K562 treated with DMSO at 1 percent for 4 hours (cell line): ENCODE data around the gene CLDN3. TPM values are rescaled to one million over a fixed set of nuclear protein-coding genes. Genes with fewer than 3 reads are reported as not detected.

Experiments used
- total RNA-seq: library from RNA; unstranded; fragments of 300-600 nt; gene quantifications from 2 replicates; pipeline ENCODE4 v1.2.3, GENCODE V29; 2022; ENCODE audit not compliant: insufficient read depth

CLDN3 gene, protein sequence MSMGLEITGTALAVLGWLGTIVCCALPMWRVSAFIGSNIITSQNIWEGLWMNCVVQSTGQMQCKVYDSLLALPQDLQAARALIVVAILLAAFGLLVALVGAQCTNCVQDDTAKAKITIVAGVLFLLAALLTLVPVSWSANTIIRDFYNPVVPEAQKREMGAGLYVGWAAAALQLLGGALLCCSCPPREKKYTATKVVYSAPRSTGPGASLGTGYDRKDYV
- total RNA-seq = not detected in 2 replicates

DNA sequence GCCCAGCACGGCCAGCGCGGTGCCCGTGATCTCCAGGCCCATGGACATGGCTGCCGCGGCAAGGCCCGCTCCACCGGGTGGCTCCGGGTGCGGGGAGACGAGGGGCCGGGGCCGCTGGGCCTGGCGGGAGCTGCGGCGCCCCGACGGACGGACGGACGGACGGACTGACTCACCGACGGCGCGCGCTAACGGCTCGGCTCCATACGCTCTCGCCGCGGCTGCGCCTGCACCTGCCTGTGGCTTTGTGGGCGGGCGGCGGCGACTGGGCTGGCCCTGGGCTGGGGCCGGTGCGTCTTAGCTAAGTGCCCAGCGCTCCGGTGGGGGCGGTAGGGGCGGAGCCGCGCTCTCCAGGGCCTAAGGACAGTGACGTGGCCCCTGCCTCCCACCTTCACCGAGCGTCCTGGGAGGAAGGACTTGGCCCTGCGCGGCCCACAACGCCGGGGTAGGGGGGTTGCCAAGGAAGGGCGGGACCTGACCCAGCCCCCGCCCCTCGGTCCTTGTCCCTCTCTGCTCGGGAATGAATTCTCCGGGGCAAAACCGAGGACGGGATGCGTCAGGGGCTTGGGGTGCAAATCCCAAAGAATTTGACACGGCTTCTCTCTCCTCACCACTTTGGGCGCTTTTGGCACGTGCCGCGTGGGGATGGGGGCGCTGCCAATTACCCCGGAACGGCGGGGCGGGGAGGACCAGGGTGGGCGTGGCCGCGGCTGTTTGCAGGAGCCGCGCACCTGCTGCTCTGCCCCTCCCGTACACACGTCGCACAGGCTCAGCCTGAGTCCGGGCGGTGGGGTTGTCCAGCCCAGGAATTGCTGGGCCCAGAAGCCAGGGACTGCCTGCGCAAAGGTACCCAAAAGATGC is at the start of gene CLDN3:
Gene CLDN3, minus strand, starts transcription at position 269 of the 858 bp plus-strand sequence. Its CDS starts 221 bp downstream, at position 48.

DNA sequence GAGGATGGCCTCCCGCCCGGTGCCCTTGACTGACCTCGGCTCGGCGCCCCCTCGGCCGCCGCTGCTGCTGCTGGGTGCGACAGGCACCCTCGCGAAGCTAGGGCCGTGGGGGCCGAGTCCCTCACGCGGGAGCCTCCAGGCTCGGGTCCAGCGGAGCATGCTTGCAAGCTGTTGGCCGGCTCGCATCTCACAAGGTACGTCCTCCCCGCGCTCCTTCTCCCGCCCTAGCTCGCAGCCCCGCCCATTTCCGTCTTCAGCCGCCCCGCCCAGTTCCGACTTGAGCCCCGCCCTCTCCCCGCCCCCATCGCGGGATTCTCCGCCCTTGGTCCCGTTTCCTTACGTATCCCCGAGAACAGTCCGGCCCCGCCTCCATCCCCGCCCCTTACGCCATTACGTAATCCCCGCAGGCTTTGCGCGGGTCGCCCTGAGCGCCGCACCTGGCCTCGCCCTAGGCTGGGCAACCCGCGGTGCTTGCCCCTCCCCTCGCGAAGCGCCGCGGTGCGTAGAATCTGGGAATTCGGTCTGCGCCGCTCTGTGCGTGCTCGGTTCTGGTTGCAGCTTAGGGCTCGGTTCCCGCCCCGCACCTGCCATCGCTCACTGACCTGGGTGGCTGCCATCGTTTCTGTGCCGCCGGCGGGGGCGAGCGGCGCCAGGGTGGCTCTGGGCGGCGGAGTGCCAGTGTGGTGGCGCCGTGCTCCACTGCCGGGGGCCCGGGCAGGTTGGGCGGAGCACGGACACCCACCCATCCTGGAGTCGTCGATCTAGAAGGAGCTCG is 31.3 kb downstream of the CLDN3 start, which contains the start of gene ABHD11:
Gene ABHD11, minus strand, starts transcription at position 191 of the 775 bp plus-strand sequence. Its CDS starts 32 bp downstream, at position 159.

Other genes with a start within 250 kb of the CLDN3 start
- gene BAZ1B, start 248.0 kb downstream of the CLDN3 start, total RNA-seq = 50.3 and 60.6 TPM in 2 replicates
- gene BCL7B, start 212.6 kb downstream of the CLDN3 start, total RNA-seq = 81.1 and 99.8 TPM in 2 replicates
- gene TBL2, start 191.7 kb downstream of the CLDN3 start, total RNA-seq = 46.9 and 59.2 TPM in 2 replicates
- 22.6 and 26.8 TPM in 2 replicates for gene MLXIPL, start 145.7 kb downstream of the CLDN3 start, total RNA-seq
- 2.1 and 2.3 TPM in 2 replicates for gene VPS37D, start 102.4 kb downstream of the CLDN3 start, total RNA-seq
- 2.4 and 3.0 TPM in 2 replicates for gene DNAJC30, start 86.8 kb downstream of the CLDN3 start, total RNA-seq
- 121 and 131 TPM in 2 replicates for gene BUD23, start 86.7 kb downstream of the CLDN3 start, total RNA-seq
- gene STX1A, start 50.6 kb downstream of the CLDN3 start, total RNA-seq = 6.7 and 11.6 TPM in 2 replicates
- gene ABHD11, start 31.5 kb downstream of the CLDN3 start, total RNA-seq = 9.8 and 11.2 TPM in 2 replicates
- 0.17 TPM in 1 of 2 replicates, not detected in the other for gene CLDN4, start 60.7 kb upstream of the CLDN3 start, total RNA-seq
- gene METTL27, start 72.2 kb upstream of the CLDN3 start, total RNA-seq = not detected in 2 replicates
- not detected in 2 replicates for gene TMEM270, start 90.9 kb upstream of the CLDN3 start, total RNA-seq